HepG2 (cell line): Measurements from ENCODE around the gene IFT88. TPM values are rescaled to one million over a fixed set of nuclear protein-coding genes. Genes with fewer than 3 reads are reported as not detected.

Experiments
- CTCF ChIP-seq: sonication (generic); formaldehyde crosslinking; IDR thresholded peaks from 2 replicates; pipeline ENCODE4 v1.5.0; 2020; ENCODE audit warnings: mild to moderate bottlenecking, missing genetic modification reagents, moderate library complexity
- IRF1 ChIP-seq: sonication (generic); formaldehyde crosslinking; IDR thresholded peaks from 2 replicates; pipeline ENCODE4 v1.4.0; 2020; ENCODE audit warnings: low read depth, mild to moderate bottlenecking, missing genetic modification reagents
- MTA3 ChIP-seq: sonication (generic); formaldehyde crosslinking; IDR thresholded peaks from 2 replicates; pipeline ENCODE4 v1.4.0; 2020; ENCODE audit warnings: missing genetic modification reagents
- NFAT5 ChIP-seq: sonication (generic); formaldehyde crosslinking; IDR thresholded peaks from 2 replicates; pipeline ENCODE4 v1.4.0; 2020; ENCODE audit warnings: missing genetic modification reagents
- PAX8 ChIP-seq: sonication (generic); formaldehyde crosslinking; IDR thresholded peaks from 2 replicates; pipeline ENCODE4 v1.8.0; 2022; ENCODE audit warnings: mild to moderate bottlenecking, missing genetic modification reagents, borderline replicate concordance
- SALL1 ChIP-seq: sonication (generic); formaldehyde crosslinking; IDR thresholded peaks from 2 replicates; pipeline ENCODE4 v1.8.0; 2022; ENCODE audit warnings: mild to moderate bottlenecking, missing genetic modification reagents
- TFDP1 ChIP-seq: IDR thresholded peaks from 2 replicates; pipeline ENCODE4 v1.6.1; 2016; ENCODE audit warnings: missing compliant biosample characterization, missing genetic modification reagents, borderline replicate concordance
- ZBTB14 ChIP-seq: sonication (generic); formaldehyde crosslinking; IDR thresholded peaks from 2 replicates; pipeline ENCODE4 v1.4.0; 2020; ENCODE audit warnings: missing genetic modification reagents
- ZNF30 ChIP-seq: sonication (generic); formaldehyde crosslinking; IDR thresholded peaks from 2 replicates; pipeline ENCODE4 v1.5.0; 2020; ENCODE audit warnings: mild to moderate bottlenecking, missing genetic modification reagents
- ZNF703 ChIP-seq: sonication (generic); formaldehyde crosslinking; IDR thresholded peaks from 2 replicates; pipeline ENCODE4 v1.5.1; 2020; ENCODE audit warnings: missing genetic modification reagents, mild to moderate bottlenecking, moderate library complexity, borderline replicate concordance
- ZNF777 ChIP-seq: sonication (generic); formaldehyde crosslinking; IDR thresholded peaks from 2 replicates; pipeline ENCODE4 v1.4.0; 2020; ENCODE audit warnings: missing genetic modification reagents
- ZSCAN21 ChIP-seq: sonication (generic); formaldehyde crosslinking; IDR thresholded peaks from 2 replicates; pipeline ENCODE4 v1.8.0; 2022; ENCODE audit warnings: mild to moderate bottlenecking, missing genetic modification reagents, moderate library complexity, borderline replicate concordance
- polyA plus RNA-seq, 8 experiments: library from polyadenylated mRNA; depleted of rRNA in 3 of 8; stranded (reverse) in 7 of 8; unstranded in 1 of 8; fragments of >200 nt; fragmentation: Illumina TruSeq in 4 of 8; extraction: Trizol in 4 of 8; gene quantifications; 2 replicates each; pipeline versions ENCODE4 v1.2.1 to v1.2.3, GENCODE V29; 2011 to 2016; ENCODE audit warnings: low read depth in 4 of 8, missing spikeins in 1 of 8, mixed read lengths in 1 of 8; ENCODE audit not compliant: insufficient read depth in 1 of 8
- total RNA-seq, 5 experiments: library from RNA; depleted of rRNA; stranded (reverse); fragments of >200 nt; fragmentation: Illumina TruSeq; extraction: Trizol; gene quantifications; 2 replicates each; pipeline ENCODE4 v1.2.3, GENCODE V29; 2016; ENCODE audit warnings: low read depth in 1 of 5
- TF ChIP-seq, protein P1 (sequence below): sonication (generic); formaldehyde crosslinking; IDR thresholded peaks from 2 replicates; pipeline ENCODE4 v1.5.1; 2020; ENCODE audit warnings: mild to moderate bottlenecking, missing genetic modification reagents

Gene IFT88
- total and polyA plus RNA-seq, 2 of the 13 experiments (the other 11 are each of a cell fraction or from before 2014, with no cell fraction given): 8.4 to 19.9 TPM

GRCh38 chr13:20703780-20704458, 137.0 kb downstream of the IFT88 start (continued):
- peak; percentile 56; the same call in 1 of the 2 replicates for TF ChIP-seq CTCF
- TF ChIP-seq ZNF30 (CRISPR knock-in tag): no peak
- 0 out of 2 replicates have a peak, but pooled peaks have one; percentile 2 for TF ChIP-seq PAX8 (CRISPR knock-in tag)
- TF ChIP-seq ZBTB14 (CRISPR knock-in tag): peak; percentile 66
- TF ChIP-seq, protein P1, sequence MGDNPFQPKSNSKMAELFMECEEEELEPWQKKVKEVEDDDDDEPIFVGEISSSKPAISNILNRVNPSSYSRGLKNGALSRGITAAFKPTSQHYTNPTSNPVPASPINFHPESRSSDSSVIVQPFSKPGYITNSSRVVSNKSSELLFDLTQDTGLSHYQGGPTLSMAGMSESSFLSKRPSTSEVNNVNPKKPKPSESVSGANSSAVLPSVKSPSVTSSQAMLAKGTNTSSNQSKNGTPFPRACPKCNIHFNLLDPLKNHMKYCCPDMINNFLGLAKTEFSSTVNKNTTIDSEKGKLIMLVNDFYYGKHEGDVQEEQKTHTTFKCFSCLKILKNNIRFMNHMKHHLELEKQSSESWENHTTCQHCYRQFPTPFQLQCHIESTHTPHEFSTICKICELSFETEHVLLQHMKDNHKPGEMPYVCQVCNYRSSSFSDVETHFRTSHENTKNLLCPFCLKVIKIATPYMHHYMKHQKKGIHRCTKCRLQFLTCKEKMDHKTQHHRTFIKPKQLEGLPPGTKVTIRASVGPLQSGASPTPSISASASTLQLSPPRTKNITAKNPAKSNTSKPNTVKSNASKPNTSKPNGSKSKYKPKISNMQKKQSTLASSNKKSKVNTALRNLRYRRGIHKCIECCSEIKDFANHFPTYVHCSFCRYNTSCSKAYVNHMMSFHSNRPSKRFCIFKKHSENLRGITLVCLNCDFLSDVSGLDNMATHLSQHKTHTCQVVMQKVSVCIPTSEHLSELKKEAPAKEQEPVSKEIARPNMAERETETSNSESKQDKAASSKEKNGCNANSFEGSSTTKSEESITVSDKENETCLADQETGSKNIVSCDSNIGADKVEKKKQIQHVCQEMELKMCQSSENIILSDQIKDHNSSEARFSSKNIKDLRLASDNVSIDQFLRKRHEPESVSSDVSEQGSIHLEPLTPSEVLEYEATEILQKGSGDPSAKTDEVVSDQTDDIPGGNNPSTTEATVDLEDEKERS (CRISPR knock-in tag): no peak
- TF ChIP-seq TFDP1 (CRISPR knock-in tag): peak; percentile 47; the same call in 1 of the 2 replicates
- no peak for TF ChIP-seq IRF1 (CRISPR knock-in tag)
- TF ChIP-seq NFAT5 (CRISPR knock-in tag): no peak
- peak; percentile 56 for TF ChIP-seq ZNF777 (CRISPR knock-in tag)
- peak; percentile 62 for TF ChIP-seq SALL1 (CRISPR knock-in tag)
- no peak for TF ChIP-seq ZNF703 (CRISPR knock-in tag)
- TF ChIP-seq ZSCAN21 (CRISPR knock-in tag): peak; percentile 48; the same call in 1 of the 2 replicates
- TF ChIP-seq MTA3 (CRISPR knock-in tag): no peak
